IMR-90 (cell line): Measurements from ENCODE around the gene UTP4.

Experiments used
- CEBPB ChIP-seq: IDR thresholded peaks from 2 replicates; pipeline ENCODE4 v1.6.1; 2012; ENCODE audit warnings: low read depth, low read length, improper control_type of control experiment
- CHD1 ChIP-seq: IDR thresholded peaks from 2 replicates; pipeline ENCODE4 v1.6.1; 2012; ENCODE audit warnings: low read depth, low read length, improper control_type of control experiment
- ELK1 ChIP-seq: fragments of 150-350 bp; IDR thresholded peaks from 2 replicates; pipeline ENCODE4 v1.6.1; 2016; ENCODE audit warnings: low read depth, mild to moderate bottlenecking, low read length, moderate library complexity, borderline replicate concordance
- MAFK ChIP-seq: IDR thresholded peaks from 2 replicates; pipeline ENCODE4 v1.6.1; 2012; ENCODE audit warnings: low read depth, low read length, improper control_type of control experiment
- MXI1 ChIP-seq: IDR thresholded peaks from 2 replicates; pipeline ENCODE4 v1.6.1; 2012; ENCODE audit warnings: low read depth, mild to moderate bottlenecking, low read length, moderate library complexity, borderline replicate concordance
- POLR2A ChIP-seq: IDR thresholded peaks from 2 replicates; pipeline ENCODE4 v1.6.1; 2012; ENCODE audit warnings: mild to moderate bottlenecking, low read depth, low read length
- RAD21 ChIP-seq: IDR thresholded peaks from 2 replicates; pipeline ENCODE4 v1.6.1; 2012; ENCODE audit warnings: low read length, improper control_type of control experiment
- RCOR1 ChIP-seq: IDR thresholded peaks from 2 replicates; pipeline ENCODE4 v1.6.1; 2012; ENCODE audit warnings: mild to moderate bottlenecking, low read length, improper control_type of control experiment; ENCODE audit not compliant: insufficient replicate concordance
- RFX5 ChIP-seq: IDR thresholded peaks from 2 replicates; pipeline ENCODE4 v1.8.0; 2012; ENCODE audit warnings: low read depth, mild to moderate bottlenecking, low read length, moderate library complexity
- SMC3 ChIP-seq: fragments of 150-350 bp; IDR thresholded peaks from 2 replicates; pipeline ENCODE4 v1.6.1; 2016; ENCODE audit warnings: low read depth, mild to moderate bottlenecking, antibody characterized with exemption, low read length, moderate library complexity
- USF2 ChIP-seq: fragments of 150-350 bp; IDR thresholded peaks from 2 replicates; pipeline ENCODE4 v1.6.1; 2017; ENCODE audit warnings: mild to moderate bottlenecking, antibody characterized with exemption, low read length, low read depth
- TF ChIP-seq, protein P1 (sequence below): conservative IDR thresholded peaks from 2 replicates; pipeline ENCODE4 v1.5.1; 2012; ENCODE audit warnings: mild to moderate bottlenecking, low read depth, low read length, improper control_type of control experiment

DNA sequence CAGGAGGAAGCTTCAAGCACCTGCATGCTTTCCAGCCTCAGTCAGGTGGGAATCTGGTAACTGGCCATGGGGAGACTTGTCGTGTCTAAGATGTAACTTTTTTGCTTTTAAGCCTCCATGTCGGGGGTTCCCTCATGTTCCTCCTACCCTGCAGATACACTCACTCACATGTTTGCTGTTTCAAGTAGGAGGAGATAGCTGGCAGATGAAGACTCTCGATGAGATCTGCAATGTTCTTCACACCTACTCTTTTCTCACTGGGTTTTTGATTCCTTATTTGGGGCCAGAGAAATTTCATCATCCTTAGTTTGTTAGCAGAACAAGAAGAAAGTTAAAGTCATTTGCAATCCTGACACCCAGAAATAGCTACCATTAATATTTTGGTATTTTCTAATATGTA, 24.7 kb downstream of the UTP4 start:
- TF ChIP-seq, protein P1, sequence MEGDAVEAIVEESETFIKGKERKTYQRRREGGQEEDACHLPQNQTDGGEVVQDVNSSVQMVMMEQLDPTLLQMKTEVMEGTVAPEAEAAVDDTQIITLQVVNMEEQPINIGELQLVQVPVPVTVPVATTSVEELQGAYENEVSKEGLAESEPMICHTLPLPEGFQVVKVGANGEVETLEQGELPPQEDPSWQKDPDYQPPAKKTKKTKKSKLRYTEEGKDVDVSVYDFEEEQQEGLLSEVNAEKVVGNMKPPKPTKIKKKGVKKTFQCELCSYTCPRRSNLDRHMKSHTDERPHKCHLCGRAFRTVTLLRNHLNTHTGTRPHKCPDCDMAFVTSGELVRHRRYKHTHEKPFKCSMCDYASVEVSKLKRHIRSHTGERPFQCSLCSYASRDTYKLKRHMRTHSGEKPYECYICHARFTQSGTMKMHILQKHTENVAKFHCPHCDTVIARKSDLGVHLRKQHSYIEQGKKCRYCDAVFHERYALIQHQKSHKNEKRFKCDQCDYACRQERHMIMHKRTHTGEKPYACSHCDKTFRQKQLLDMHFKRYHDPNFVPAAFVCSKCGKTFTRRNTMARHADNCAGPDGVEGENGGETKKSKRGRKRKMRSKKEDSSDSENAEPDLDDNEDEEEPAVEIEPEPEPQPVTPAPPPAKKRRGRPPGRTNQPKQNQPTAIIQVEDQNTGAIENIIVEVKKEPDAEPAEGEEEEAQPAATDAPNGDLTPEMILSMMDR = no peak
- no peak for TF ChIP-seq SMC3
- no peak for TF ChIP-seq RFX5
- TF ChIP-seq USF2 = no peak
- no peak for TF ChIP-seq MAFK
- TF ChIP-seq POLR2A = no peak
- no peak for TF ChIP-seq ELK1
- TF ChIP-seq MXI1 = no peak
- TF ChIP-seq CEBPB = no peak
- TF ChIP-seq RCOR1 = no peak
- no peak for TF ChIP-seq CHD1
- no peak for TF ChIP-seq RAD21
